ENCODE data around the gene CAPN14. TPM values are rescaled to one million over a fixed set of nuclear protein-coding genes. Genes with fewer than 3 reads are reported as not detected.

Gene CAPN14
- total RNA-seq, 4 donors from 2014 or later = 0.19 to 8.3 (median 1.1) TPM

DNA sequence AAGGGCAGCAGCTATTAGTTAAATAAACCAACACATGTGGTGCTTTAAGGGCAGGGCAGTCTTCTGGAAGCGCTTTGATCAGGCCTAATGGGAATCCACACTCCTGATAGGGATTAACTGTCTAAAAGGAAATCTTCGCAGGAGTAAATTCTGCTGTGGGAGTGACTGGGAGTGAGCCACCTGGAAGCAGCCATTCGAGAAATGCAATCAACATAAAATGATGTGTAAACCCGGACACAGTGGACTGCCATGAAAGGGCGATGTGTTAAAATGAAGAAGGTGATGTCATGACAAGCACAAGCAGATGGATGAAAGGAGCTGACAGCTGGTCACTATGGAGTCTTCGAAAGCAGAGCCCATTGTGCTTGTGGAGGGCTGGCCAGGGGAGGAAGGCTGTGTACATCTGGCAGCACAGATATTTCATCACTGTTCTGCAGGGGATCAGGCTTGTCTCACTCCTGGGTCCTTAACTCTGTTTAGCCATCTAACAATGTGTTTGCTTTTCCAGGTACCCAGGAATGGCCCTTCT lies 54.2 kb downstream of the CAPN14 start:
- no peaks in the 10 kb centered on the region for H3K9me3 ChIP-seq
- TF ChIP-seq CTCF (IDR thresholded peaks at IDR 0.05) (no peak), EP300 (IDR thresholded peaks at IDR 0.05) (no peak), POLR2A (IDR thresholded peaks at IDR 0.05) (no peak), POLR2AphosphoS5 (IDR thresholded peaks at IDR 0.05) (no peak)
- H3K4me3 ChIP-seq = no peak overlapping the region
- no peak overlapping the region for H3K27ac ChIP-seq
- no peaks in the 10 kb centered on the region for H3K4me1 ChIP-seq
- WGBS, 2 donors (ENCODE audit: low coverage in 1 of 2) = 45 to 55% methylated on average over 3 to 5 of the region's 6 CpGs
- no peak for ATAC-seq
- peaks cover 30% of the 10 kb centered on the region for H3K27me3 ChIP-seq
- no peaks in the 10 kb centered on the region for H3K36me3 ChIP-seq

GRCh38 chr2:31161637-31162036 lies 55.7 kb downstream of the CAPN14 start:
- no peaks in the 10 kb centered on the region for H3K4me1 ChIP-seq
- H3K4me3 ChIP-seq = no peak overlapping the region
- peaks cover 29% of the 10 kb centered on the region for H3K27me3 ChIP-seq
- no peak for ATAC-seq
- WGBS, 2 donors (ENCODE audit: low coverage in 1 of 2) = 70 to 96% methylated on average over 2 to 6 of the region's 6 CpGs
- no peak overlapping the region for H3K27ac ChIP-seq
- H3K36me3 ChIP-seq = no peaks in the 10 kb centered on the region
- no peaks in the 10 kb centered on the region for H3K9me3 ChIP-seq
- TF ChIP-seq CTCF (IDR thresholded peaks at IDR 0.05) (no peak), POLR2A (IDR thresholded peaks at IDR 0.05) (no peak), POLR2AphosphoS5 (IDR thresholded peaks at IDR 0.05) (no peak), EP300 (IDR thresholded peaks at IDR 0.05) (no peak)

DNA sequence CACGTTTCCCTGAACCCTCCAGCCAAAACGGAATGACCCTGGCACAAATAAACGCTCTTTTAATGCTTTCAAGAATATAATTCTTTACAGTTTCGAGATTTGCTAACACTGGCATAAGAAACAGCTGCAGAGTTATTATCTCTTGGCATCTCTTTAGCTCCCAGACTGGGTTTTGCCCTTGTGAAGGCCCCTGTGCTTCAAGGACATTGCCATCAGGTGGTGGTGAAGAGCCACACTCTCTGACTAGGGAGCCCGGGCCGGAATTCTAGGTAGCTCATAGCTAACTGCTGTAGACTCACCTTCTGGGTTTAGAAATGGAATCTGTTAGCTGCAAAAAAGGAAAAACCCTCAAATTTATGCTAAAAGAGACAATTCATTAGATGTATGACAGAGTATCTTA lies 65.8 kb downstream of the CAPN14 start:
- H3K36me3 ChIP-seq = no peaks in the 10 kb centered on the region
- ATAC-seq = no peak
- H3K4me3 ChIP-seq = no peak overlapping the region
- TF ChIP-seq POLR2AphosphoS5 (IDR thresholded peaks at IDR 0.05) (no peak), POLR2A (IDR thresholded peaks at IDR 0.05) (no peak), CTCF (IDR thresholded peaks at IDR 0.05) (no peak), EP300 (IDR thresholded peaks at IDR 0.05) (no peak)
- peaks cover 19% of the 10 kb centered on the region for H3K27me3 ChIP-seq
- 84 to 100% methylated on average over 1 to 6 of the region's 6 CpGs for WGBS, 2 donors (ENCODE audit: low coverage in 1 of 2)
- H3K9me3 ChIP-seq = no peaks in the 10 kb centered on the region
- H3K4me1 ChIP-seq = no peaks in the 10 kb centered on the region
- H3K27ac ChIP-seq = no peak overlapping the region

GRCh38 chr2:31150120-31150670 lies 67.1 kb downstream of the CAPN14 start:
- no peaks in the 10 kb centered on the region for H3K4me1 ChIP-seq
- peaks cover 19% of the 10 kb centered on the region for H3K27me3 ChIP-seq
- no peaks in the 10 kb centered on the region for H3K36me3 ChIP-seq
- H3K9me3 ChIP-seq = no peaks in the 10 kb centered on the region
- no peak overlapping the region for H3K27ac ChIP-seq
- TF ChIP-seq POLR2AphosphoS5 (IDR thresholded peaks at IDR 0.05) (no peak), POLR2A (IDR thresholded peaks at IDR 0.05) (no peak), EP300 (IDR thresholded peaks at IDR 0.05) (no peak), CTCF (IDR thresholded peaks at IDR 0.05) (no peak)
- no peak overlapping the region for H3K4me3 ChIP-seq
- ATAC-seq = no peak
- WGBS, 2 donors (ENCODE audit: low coverage in 1 of 2) = 75 to 83% methylated on average over 2 to 6 of the region's 6 CpGs

DNA sequence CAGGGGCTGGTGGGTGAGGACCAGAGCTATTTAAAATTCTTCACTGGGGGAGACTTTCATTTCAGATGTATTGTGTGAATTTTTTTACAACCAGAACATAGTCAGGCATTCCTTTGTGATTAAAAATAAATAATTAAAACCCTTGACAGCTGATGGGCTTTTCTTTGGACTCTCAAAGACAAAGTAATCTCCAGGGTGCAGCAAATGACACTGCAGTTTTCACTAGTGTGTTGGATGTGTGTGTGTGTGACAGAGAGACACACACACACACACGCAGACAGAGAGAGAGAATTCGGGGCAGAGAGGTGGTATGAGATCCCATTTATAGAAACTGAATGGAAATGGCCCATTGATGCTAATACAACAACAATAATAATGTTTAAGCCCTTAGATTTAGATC lies 68.8 kb downstream of the CAPN14 start:
- no peak overlapping the region for H3K27ac ChIP-seq
- ATAC-seq = no peak
- H3K9me3 ChIP-seq = no peaks in the 10 kb centered on the region
- no peak overlapping the region for H3K4me3 ChIP-seq
- TF ChIP-seq POLR2A (IDR thresholded peaks at IDR 0.05) = no peak
- no peak for TF ChIP-seq CTCF (IDR thresholded peaks at IDR 0.05)
- TF ChIP-seq POLR2AphosphoS5 (IDR thresholded peaks at IDR 0.05) = no peak
- TF ChIP-seq EP300 (IDR thresholded peaks at IDR 0.05) = no peak
- H3K4me1 ChIP-seq = no peaks in the 10 kb centered on the region
- H3K27me3 ChIP-seq = peaks cover 19% of the 10 kb centered on the region
- WGBS, 2 donors (ENCODE audit: low coverage in 1 of 2) = 79 to 86% methylated on average over 2 of the region's 2 CpGs
- H3K36me3 ChIP-seq = no peaks in the 10 kb centered on the region

All from gastroesophageal sphincter (tissue), 4 donors.